Suprapubic skin (tissue), 3 donors: ENCODE measurements around the gene RHBDD1.

ENCODE experiments used
- CTCF ChIP-seq, 2 donors: fragments of 200-600 bp in 1 of 2; fragments of 450-650 bp in 1 of 2; sonication (generic) in 1 of 2; IDR thresholded peaks; one replicate each; pipeline ENCODE4 v1.5.1; 2016 to 2019; ENCODE audit warnings: antibody characterized with exemption in 2 of 2, mild to moderate bottlenecking in 1 of 2, moderate library complexity in 1 of 2
- EP300 ChIP-seq: sonication (generic); formaldehyde crosslinking; IDR thresholded peaks from one replicate; pipeline ENCODE4 v1.6.1; 2017; ENCODE audit warnings: antibody characterized with exemption
- POLR2A ChIP-seq, 2 donors: fragments of 450-650 bp; IDR thresholded peaks; one replicate each; pipeline ENCODE4 v1.6.1; 2017; ENCODE audit warnings: antibody characterized with exemption in 2 of 2, mild to moderate bottlenecking in 2 of 2, moderate library complexity in 2 of 2

GRCh38 chr2:227013881-227014280 lies 178.0 kb downstream of the RHBDD1 start:
- no peak for TF ChIP-seq POLR2A (IDR thresholded peaks at IDR 0.05)
- no peak for TF ChIP-seq CTCF (IDR thresholded peaks at IDR 0.05)
- TF ChIP-seq EP300: no peak
